Sigmoid colon (tissue), 4 donors: ENCODE results near the gene TRAM2.

Experiments used
- POLR2AphosphoS5 ChIP-seq, 4 donors: sonication (generic); formaldehyde crosslinking; IDR thresholded peaks; one replicate each; pipeline ENCODE4 v1.6.1; 2017; ENCODE audit warnings: antibody characterized with exemption in 4 of 4
- TF ChIP-seq, protein P1 (sequence below), 4 experiments: fragments of 450-650 bp in 3 of 4; fragments of 200-600 bp in 1 of 4; IDR thresholded peaks; one replicate each; pipeline ENCODE4 v1.5.1; 2016 to 2019; ENCODE audit warnings: antibody characterized with exemption in 4 of 4, mild to moderate bottlenecking in 3 of 4, moderate library complexity in 2 of 4

GRCh38 chr6:52514514-52514913, 62.3 kb downstream of the TRAM2 start:
- peak; percentile 38 to 51 (median 44) for TF ChIP-seq POLR2AphosphoS5 (IDR thresholded peaks at IDR 0.05)
- TF ChIP-seq, protein P1, sequence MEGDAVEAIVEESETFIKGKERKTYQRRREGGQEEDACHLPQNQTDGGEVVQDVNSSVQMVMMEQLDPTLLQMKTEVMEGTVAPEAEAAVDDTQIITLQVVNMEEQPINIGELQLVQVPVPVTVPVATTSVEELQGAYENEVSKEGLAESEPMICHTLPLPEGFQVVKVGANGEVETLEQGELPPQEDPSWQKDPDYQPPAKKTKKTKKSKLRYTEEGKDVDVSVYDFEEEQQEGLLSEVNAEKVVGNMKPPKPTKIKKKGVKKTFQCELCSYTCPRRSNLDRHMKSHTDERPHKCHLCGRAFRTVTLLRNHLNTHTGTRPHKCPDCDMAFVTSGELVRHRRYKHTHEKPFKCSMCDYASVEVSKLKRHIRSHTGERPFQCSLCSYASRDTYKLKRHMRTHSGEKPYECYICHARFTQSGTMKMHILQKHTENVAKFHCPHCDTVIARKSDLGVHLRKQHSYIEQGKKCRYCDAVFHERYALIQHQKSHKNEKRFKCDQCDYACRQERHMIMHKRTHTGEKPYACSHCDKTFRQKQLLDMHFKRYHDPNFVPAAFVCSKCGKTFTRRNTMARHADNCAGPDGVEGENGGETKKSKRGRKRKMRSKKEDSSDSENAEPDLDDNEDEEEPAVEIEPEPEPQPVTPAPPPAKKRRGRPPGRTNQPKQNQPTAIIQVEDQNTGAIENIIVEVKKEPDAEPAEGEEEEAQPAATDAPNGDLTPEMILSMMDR (IDR thresholded peaks at IDR 0.05): no peak
